ENCODE measurements around the gene NPAS3.

Gene NPAS3

GRCh38 chr14:33679461-33680225, 741.0 kb downstream of the NPAS3 start:
- H3K4me1 ChIP-seq (ENCODE audit: low read depth, poor library complexity, severe bottlenecking) = peaks cover 12% of the 10 kb centered on the region
- no peak overlapping the region for H3K9ac ChIP-seq
- no peaks in the 10 kb centered on the region for H3K36me3 ChIP-seq (ENCODE audit: insufficient read depth)
- no peaks in the 10 kb centered on the region for H3K27me3 ChIP-seq (ENCODE audit: insufficient read depth, low read depth)
- no peaks in the 10 kb centered on the region for H3K79me2 ChIP-seq (ENCODE audit: insufficient read depth, low read depth)
- no peaks in the 10 kb centered on the region for H4K20me1 ChIP-seq (ENCODE audit: insufficient read depth)
- no peak overlapping the region for H3K4me2 ChIP-seq
- no peak for TF ChIP-seq CTCF (conservative IDR thresholded peaks at IDR 0.05; ENCODE audit: low read depth, low read length)
- H3K27ac ChIP-seq = no peak overlapping the region
- H2AFZ ChIP-seq (ENCODE audit: low read depth) = no peak overlapping the region
- no peak overlapping the region for H3K4me3 ChIP-seq (IDR thresholded peaks at IDR 0.05; ENCODE audit: insufficient read depth, low read depth, low read length)

GRCh38 chr14:33680873-33681272, 742.2 kb downstream of the NPAS3 start:
- Histone ChIP-seq H3K4me1 (ENCODE audit: low read depth, poor library complexity, severe bottlenecking) (peaks cover 6% of the 10 kb centered on the region), H2AFZ (ENCODE audit: low read depth) (no peak overlapping the region), H3K9ac (no peak overlapping the region), H4K20me1 (ENCODE audit: insufficient read depth) (no peaks in the 10 kb centered on the region), H3K27me3 (ENCODE audit: insufficient read depth, low read depth) (no peaks in the 10 kb centered on the region), H3K27ac (no peak overlapping the region), H3K79me2 (ENCODE audit: insufficient read depth, low read depth) (no peaks in the 10 kb centered on the region), H3K4me2 (no peak overlapping the region), H3K4me3 (IDR thresholded peaks at IDR 0.05; ENCODE audit: insufficient read depth, low read depth, low read length) (no peak overlapping the region), H3K36me3 (ENCODE audit: insufficient read depth) (no peaks in the 10 kb centered on the region)
- no peak for TF ChIP-seq CTCF (conservative IDR thresholded peaks at IDR 0.05; ENCODE audit: low read depth, low read length)

GRCh38 chr14:33682760-33683159, 744.1 kb downstream of the NPAS3 start:
- no peaks in the 10 kb centered on the region for H3K27me3 ChIP-seq (ENCODE audit: insufficient read depth, low read depth)
- H3K4me2 ChIP-seq = no peak overlapping the region
- no peak overlapping the region for H3K9ac ChIP-seq
- TF ChIP-seq CTCF (conservative IDR thresholded peaks at IDR 0.05; ENCODE audit: low read depth, low read length) = no peak
- no peak overlapping the region for H2AFZ ChIP-seq (ENCODE audit: low read depth)
- H3K36me3 ChIP-seq (ENCODE audit: insufficient read depth) = no peaks in the 10 kb centered on the region
- H3K4me1 ChIP-seq (ENCODE audit: low read depth, poor library complexity, severe bottlenecking) = no peaks in the 10 kb centered on the region
- no peak overlapping the region for H3K27ac ChIP-seq
- H3K4me3 ChIP-seq (IDR thresholded peaks at IDR 0.05; ENCODE audit: insufficient read depth, low read depth, low read length) = no peak overlapping the region
- H4K20me1 ChIP-seq (ENCODE audit: insufficient read depth) = no peaks in the 10 kb centered on the region
- no peaks in the 10 kb centered on the region for H3K79me2 ChIP-seq (ENCODE audit: insufficient read depth, low read depth)

- no peaks in the 10 kb centered on the region for H3K36me3 ChIP-seq (ENCODE audit: insufficient read depth)
- H3K4me3 ChIP-seq (IDR thresholded peaks at IDR 0.05; ENCODE audit: insufficient read depth, low read depth, low read length) = no peak overlapping the region
- H3K27me3 ChIP-seq (ENCODE audit: insufficient read depth, low read depth) = no peaks in the 10 kb centered on the region
- no peaks in the 10 kb centered on the region for H3K4me1 ChIP-seq (ENCODE audit: low read depth, poor library complexity, severe bottlenecking)
- no peak overlapping the region for H3K9ac ChIP-seq
- H2AFZ ChIP-seq (ENCODE audit: low read depth) = no peak overlapping the region
- H3K79me2 ChIP-seq (ENCODE audit: insufficient read depth, low read depth) = no peaks in the 10 kb centered on the region
- H4K20me1 ChIP-seq (ENCODE audit: insufficient read depth) = no peaks in the 10 kb centered on the region
- TF ChIP-seq CTCF (conservative IDR thresholded peaks at IDR 0.05; ENCODE audit: low read depth, low read length) = no peak
- H3K27ac ChIP-seq = no peak overlapping the region
- no peak overlapping the region for H3K4me2 ChIP-seq
Observed at GRCh38 chr14:33685026-33685425, 746.3 kb downstream of the NPAS3 start.
